Stimulated activated CD8-positive, alpha-beta memory T cell treated with anti-CD3 and anti-CD28 coated beads, Interleukin-7, amount 100 ng/mL, for 1 hour (primary cell): Measurements from ENCODE around the gene LGSN.
"Not testable (repeated sequence)": the region's sequence is repeated elsewhere in the genome, so short reads cannot be mapped to it uniquely, and the experiment has no call there.

Experiments
- DNase-seq, 2 donors: peaks; one replicate each; pipeline ENCODE4 v3.0.0-alpha.2; 2020; ENCODE audit warnings: low read depth in 2 of 2

Gene LGSN

GRCh38 chr6:63306420-63306819, 13.4 kb downstream of the LGSN start:
- DNase-seq, result no peak

GRCh38 chr6:63305277-63305676, 14.5 kb downstream of the LGSN start:
- DNase-seq, result no peak

- no peak for DNase-seq
Measured at GRCh38 chr6:63303476-63303875, 16.3 kb downstream of the LGSN start.

- no peak for DNase-seq
Measured at GRCh38 chr6:63299667-63300066, 20.1 kb downstream of the LGSN start.

- no peak for DNase-seq
Measured at GRCh38 chr6:63295553-63296194, 24.1 kb downstream of the LGSN start.

- no peak for DNase-seq
Measured at GRCh38 chr6:63290492-63291058, 29.2 kb downstream of the LGSN start.

GRCh38 chr6:63289269-63289872, 30.4 kb downstream of the LGSN start:
- no peak for DNase-seq

GRCh38 chr6:63280639-63281180, 39.1 kb downstream of the LGSN start:
- DNase-seq, result no peak

- no peak for DNase-seq
Measured at GRCh38 chr6:63278916-63279315, 40.9 kb downstream of the LGSN start.

GRCh38 chr6:63275953-63276352, 43.8 kb downstream of the LGSN start:
- DNase-seq, result no peak

- not testable (repeated sequence) for DNase-seq
Measured at GRCh38 chr6:63274795-63275430, 44.9 kb downstream of the LGSN start.

- no peak for DNase-seq
Measured at GRCh38 chr6:63272397-63272796, 47.4 kb downstream of the LGSN start.

GRCh38 chr6:63269470-63269869, 50.3 kb downstream of the LGSN start:
- DNase-seq, result no peak

- DNase-seq, result no peak
Measured at GRCh38 chr6:63268574-63268973, 51.2 kb downstream of the LGSN start.

GRCh38 chr6:63267828-63268227, 52.0 kb downstream of the LGSN start:
- no peak for DNase-seq

- DNase-seq, result no peak
Measured at GRCh38 chr6:63267046-63267445, 52.7 kb downstream of the LGSN start.

GRCh38 chr6:63263444-63263843, 56.3 kb downstream of the LGSN start:
- DNase-seq, result no peak

GRCh38 chr6:63261820-63262219, 58.0 kb downstream of the LGSN start:
- DNase-seq, result no peak

GRCh38 chr6:63259153-63259552, 60.6 kb downstream of the LGSN start:
- no peak for DNase-seq

GRCh38 chr6:63249875-63250482, 69.8 kb downstream of the LGSN start:
- DNase-seq, result no peak

- DNase-seq, result no peak
Measured at GRCh38 chr6:63246581-63246980, 73.2 kb downstream of the LGSN start.

- no peak for DNase-seq
Measured at GRCh38 chr6:63245909-63246308, 73.9 kb downstream of the LGSN start.
